Heart left ventricle (tissue), 16 donors: ENCODE measurements around the gene VPS26B. TPM values are rescaled to one million over a fixed set of nuclear protein-coding genes. Genes with fewer than 3 reads are reported as not detected.

Experiments
- ATAC-seq, 4 donors: fragments of 200-7000 bp; cut with Tn5 transposase; one replicate each; pipeline ENCODE4 v1.9.1; 2020 to 2022; ENCODE audit warnings: moderate library complexity in 4 of 4, mild to moderate bottlenecking in 3 of 4, moderate number of reproducible peaks in 1 of 4
- DNase-seq, 5 donors: peaks; one replicate each; pipeline ENCODE4 v3.0.0-alpha.2; 2020
- H3K27ac ChIP-seq, 12 donors: fragments of 200-600 bp; sonication (generic) in 4 of 12; one replicate each; pipeline versions ENCODE4 v1.5.0 to v1.8.0; 2016 to 2022; ENCODE audit warnings: mild to moderate bottlenecking in 2 of 12
- H3K27me3 ChIP-seq, 9 donors: fragments of 200-600 bp; sonication (generic) in 2 of 9; one replicate each; pipeline versions ENCODE4 v1.5.1 to v1.8.0; 2016 to 2022; ENCODE audit warnings: mild to moderate bottlenecking in 3 of 9
- H3K36me3 ChIP-seq, 9 donors: fragments of 200-600 bp; sonication (generic) in 2 of 9; one replicate each; pipeline versions ENCODE4 v1.5.0 to v1.8.0; 2018 to 2022; ENCODE audit warnings: mild to moderate bottlenecking in 2 of 9
- H3K4me1 ChIP-seq, 12 donors: fragments of 200-600 bp; sonication (generic) in 4 of 12; one replicate each; pipeline versions ENCODE4 v1.5.0 to v1.8.0; 2016 to 2022; ENCODE audit warnings: mild to moderate bottlenecking in 3 of 12
- H3K4me3 ChIP-seq, 12 donors: fragments of 200-600 bp; sonication (generic) in 4 of 12; one replicate each; pipeline versions ENCODE4 v1.5.0 to v1.8.0; 2017 to 2022; ENCODE audit warnings: mild to moderate bottlenecking in 9 of 12, moderate library complexity in 4 of 12
- H3K9me3 ChIP-seq, 12 donors: fragments of 200-600 bp; sonication (generic) in 4 of 12; one replicate each; pipeline versions ENCODE4 v1.5.0 to v1.8.0; 2016 to 2022; ENCODE audit warnings: mild to moderate bottlenecking in 1 of 12
- CTCF ChIP-seq, 12 donors: fragments of 200-600 bp; sonication (generic) in 4 of 12; IDR thresholded peaks; one replicate each; pipeline versions ENCODE4 v1.5.0 to v1.8.0; 2018 to 2022; ENCODE audit warnings: antibody characterized with exemption in 12 of 12, mild to moderate bottlenecking in 5 of 12
- POLR2A ChIP-seq, 2 donors: fragments of 450-650 bp; IDR thresholded peaks; one replicate each; pipeline ENCODE4 v1.6.1; 2017; ENCODE audit warnings: antibody characterized with exemption in 2 of 2, mild to moderate bottlenecking in 2 of 2, moderate library complexity in 2 of 2
- WGBS, 4 donors: extraction: QIAGEN DNeasy Blood & Tissue Kit in 2 of 4; methylation state at CpG; one replicate each; pipeline versions ENCODE4 v1.1.5 to v1.1.7; 2013 to 2018; 5-methylcytosine and 5-hydroxymethylcytosine counted together
- intact Hi-C, 10 donors: fragments of 100-400 bp; cut with DNase I; formaldehyde crosslinking; loops; one replicate each; pipeline versions ENCODE4 v1.11.1 to v1.14.2; 2022
- polyA plus RNA-seq, 2 donors: library from polyadenylated mRNA; stranded (reverse); fragments of 200-250 nt; gene quantifications; one replicate each; pipeline ENCODE4 v1.2.3, GENCODE V29; 2013
- total RNA-seq, 9 donors: library from RNA; depleted of rRNA in 2 of 9; stranded (reverse); fragments of >200 nt in 2 of 9; fragmentation: NEBNext Ultra II Directional in 3 of 9; extraction: Animal tissue kit (Norgen Biotek cat#: 25700) in 3 of 9; gene quantifications; one replicate each; pipeline versions ENCODE4 v1.1.0 to v1.2.4, GENCODE V29; 2016 to 2023
- donor health status: ischemic (EF 13 %, LVEDD 7.1; RV severe dilation, severe dysfunction).
- donor health status: healthy with polysubstance abuse.
- donor health status: DM: no; HTN: yes; CAD: no.
- donor health status: DM: no; HTN: no; CAD: no.
- donor health status: ischemic (EF 25% LVEDD 6.9; RV normal size, moderate dysfunction).
- donor health status: ischemic (EF 25% LVEDD 5.7; RV mildly dilated, moderate dysfunction).
- donor health status: healthy.
- donor health status: DM: yes; HTN: yes; CAD: no.
- donor health status: ischemic (EF 35%, LVEDD 5.7; RV mildly dilated, moderate dysfunction).
- donor health status: nonischemic (EF 11% LVEDD 7.7; RV severe dilation, severe dysfunction).
- donor health status: DM: yes; HTN: yes; CAD: no.
- donor health status: PGD.
- donor health status: ischemic (EF 29% LVEDD 5.4; RV normal size, mild dysfunction).
- donor health status: nonischemic (EF 23%, LVEDD 6.1; RV moderate dilation, normal function).

Gene VPS26B
- total and polyA plus RNA-seq, 11 donors = 19.6 to 49.6 (median 37.7) TPM

- 66 to 73% (median 70%) methylated on average over 10 of the region's 10 CpGs for WGBS, 4 donors
- H3K27me3 ChIP-seq = no peaks in the 10 kb centered on the region
- peaks cover 0 to 63% (median 43%) of the 10 kb centered on the region in 12 donors for H3K4me1 ChIP-seq
- no peak for ATAC-seq
- DNase-seq = no peak
- H3K27ac ChIP-seq = no peak overlapping the region
- no peak overlapping the region for H3K4me3 ChIP-seq
- TF ChIP-seq CTCF (IDR thresholded peaks at IDR 0.05) (no peak), POLR2A (IDR thresholded peaks at IDR 0.05) (no peak)
- H3K36me3 ChIP-seq = peaks cover 0 to 30% (median 17%) of the 10 kb centered on the region in 9 donors
- intact Hi-C loops = no loop called here
- no peaks in the 10 kb centered on the region for H3K9me3 ChIP-seq
Measured at GRCh38 chr11:134231958-134232659, 7.6 kb downstream of the VPS26B start.

DNA sequence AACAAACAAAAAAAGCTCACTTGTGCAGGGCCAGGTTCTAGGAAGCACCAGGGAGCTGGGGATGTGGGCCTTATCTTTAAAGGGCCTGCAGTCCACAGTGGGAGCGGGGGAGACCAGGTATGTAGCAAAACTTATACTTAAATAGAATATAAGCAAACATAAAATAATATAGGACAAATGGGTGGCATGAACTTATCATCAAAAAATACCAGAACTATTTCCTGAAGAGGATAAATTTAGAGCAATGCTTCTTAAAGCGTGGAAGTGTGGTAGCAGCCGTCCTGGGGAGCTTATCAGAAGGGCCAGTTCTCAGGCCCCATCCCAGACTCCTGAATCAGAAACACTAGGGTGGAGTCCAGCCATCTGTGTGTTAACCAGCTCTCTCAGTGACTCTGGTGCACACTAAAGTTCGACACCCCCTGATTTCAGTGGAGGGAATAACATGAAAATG, 9.3 kb downstream of the VPS26B start:
- Histone ChIP-seq H3K4me3 (no peak overlapping the region), H3K36me3 (peaks cover 0 to 44% (median 29%) of the 10 kb centered on the region in 9 donors), H3K27ac (no peak overlapping the region), H3K27me3 (no peaks in the 10 kb centered on the region), H3K4me1 (peaks cover 0 to 56% (median 34%) of the 10 kb centered on the region in 12 donors), H3K9me3 (no peaks in the 10 kb centered on the region)
- TF ChIP-seq CTCF (IDR thresholded peaks at IDR 0.05) (no peak), POLR2A (IDR thresholded peaks at IDR 0.05) (no peak)
- peak in 2 of 4 donors; percentile 23 to 34 for ATAC-seq
- intact Hi-C loops = no loop called here
- WGBS, 4 donors = 54 to 72% (median 64%) methylated on average over 4 of the region's 4 CpGs
- DNase-seq = no peak

DNA sequence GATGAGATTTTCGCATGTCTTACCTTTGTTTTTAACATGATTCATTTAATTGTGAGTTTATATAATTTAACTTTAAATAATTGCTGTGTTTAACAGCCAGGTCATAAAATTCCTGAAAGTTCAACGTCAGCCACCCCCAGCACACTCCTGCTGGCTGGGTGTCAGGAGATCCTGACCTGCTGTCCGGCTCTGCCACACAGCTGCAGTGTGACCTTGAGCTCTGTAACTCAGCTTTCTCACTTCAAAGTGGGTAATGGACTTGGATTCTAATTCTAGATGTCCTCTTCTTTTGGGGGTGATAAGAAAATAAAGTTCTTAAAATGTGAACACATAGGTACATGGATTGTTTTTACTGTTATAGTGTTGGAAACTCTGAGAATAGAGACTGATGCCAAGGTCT, 10.9 kb downstream of the VPS26B start:
- Histone ChIP-seq H3K9me3 (no peaks in the 10 kb centered on the region), H3K27me3 (no peaks in the 10 kb centered on the region), H3K36me3 (peaks cover 0 to 58% (median 46%) of the 10 kb centered on the region in 9 donors), H3K4me3 (no peak overlapping the region), H3K4me1 (peaks cover 0 to 42% (median 21%) of the 10 kb centered on the region in 12 donors), H3K27ac (peak overlapping the region in 6 of 12 donors; percentile 1 to 40 (median 22))
- intact Hi-C loops = no loop called here
- WGBS, 4 donors = 66 to 77% (median 68%) methylated on average over 3 of the region's 3 CpGs
- DNase-seq (peak in 1 of 5 donors; percentile 44), ATAC-seq (peak; percentile 61 to 74 (median 66))
- TF ChIP-seq POLR2A (IDR thresholded peaks at IDR 0.05) = no peak
- TF ChIP-seq CTCF (IDR thresholded peaks at IDR 0.05) = no peak

DNA sequence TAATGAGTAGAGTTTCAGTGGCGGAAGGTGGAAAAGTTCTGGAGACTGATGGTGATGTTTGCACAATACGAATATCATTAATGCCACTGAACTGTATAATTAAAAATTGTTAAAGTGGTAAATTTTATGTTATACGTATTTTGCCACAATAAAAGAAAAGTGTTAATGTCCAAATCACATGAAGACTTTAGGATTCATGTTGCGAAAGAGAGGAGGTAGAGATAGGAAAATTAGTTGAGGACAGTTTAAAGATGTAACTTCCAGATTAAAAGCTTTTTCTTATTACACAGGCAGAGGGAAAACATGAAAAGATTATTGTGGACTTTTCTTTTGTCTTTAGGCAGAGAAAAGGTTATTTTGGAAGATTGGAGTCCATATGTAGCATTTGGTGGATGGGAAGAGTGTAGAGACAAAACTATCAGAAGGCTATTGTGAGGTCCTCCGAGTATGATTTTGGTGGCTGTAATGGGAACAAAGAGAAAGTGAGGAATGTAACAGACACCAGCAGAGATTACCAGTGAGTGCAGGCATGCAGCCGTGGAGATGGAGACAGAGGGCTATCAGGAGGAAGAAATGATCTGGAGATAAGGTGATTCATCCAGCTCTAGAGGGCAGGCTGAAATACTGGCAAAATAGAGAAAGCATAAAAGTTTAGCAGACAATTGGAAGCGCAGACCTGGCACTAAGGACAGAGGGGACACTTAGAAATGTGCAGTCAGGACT, 12.5 kb downstream of the VPS26B start:
- intact Hi-C loops = no loop called here
- H3K9me3 ChIP-seq = no peaks in the 10 kb centered on the region
- ATAC-seq (no peak), DNase-seq (no peak)
- H3K27me3 ChIP-seq = no peaks in the 10 kb centered on the region
- H3K4me1 ChIP-seq = peaks cover 0 to 26% (median 10%) of the 10 kb centered on the region in 12 donors
- 87 to 91% (median 88%) methylated on average over 7 of the region's 7 CpGs for WGBS, 4 donors
- TF ChIP-seq CTCF (IDR thresholded peaks at IDR 0.05) (no peak), POLR2A (IDR thresholded peaks at IDR 0.05) (no peak)
- peaks cover 0 to 70% (median 54%) of the 10 kb centered on the region in 9 donors for H3K36me3 ChIP-seq
- H3K27ac ChIP-seq = no peak overlapping the region
- no peak overlapping the region for H3K4me3 ChIP-seq
